ENCODE measurements around the gene GRPEL2.

DNA sequence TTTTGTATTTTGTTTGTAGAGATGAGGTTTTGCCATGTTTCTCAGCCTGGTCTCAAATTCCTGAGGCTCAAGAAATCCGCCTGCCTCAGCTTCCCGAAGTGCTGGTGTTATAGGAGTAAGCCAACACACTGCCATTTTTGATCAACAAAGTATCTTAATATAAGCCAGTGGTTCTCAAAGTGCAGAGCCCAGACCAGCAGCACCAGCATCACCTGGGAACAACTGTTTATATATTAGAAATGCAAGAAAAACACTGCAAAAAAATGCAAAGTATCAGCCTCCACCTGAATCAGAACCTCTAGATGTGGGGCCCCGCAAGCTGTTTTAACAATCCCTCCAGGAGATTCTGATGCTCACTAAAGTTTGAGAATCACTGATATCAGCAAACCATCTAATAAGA is 27.6 kb downstream of the GRPEL2 start:
- TF ChIP-seq, protein P1, sequence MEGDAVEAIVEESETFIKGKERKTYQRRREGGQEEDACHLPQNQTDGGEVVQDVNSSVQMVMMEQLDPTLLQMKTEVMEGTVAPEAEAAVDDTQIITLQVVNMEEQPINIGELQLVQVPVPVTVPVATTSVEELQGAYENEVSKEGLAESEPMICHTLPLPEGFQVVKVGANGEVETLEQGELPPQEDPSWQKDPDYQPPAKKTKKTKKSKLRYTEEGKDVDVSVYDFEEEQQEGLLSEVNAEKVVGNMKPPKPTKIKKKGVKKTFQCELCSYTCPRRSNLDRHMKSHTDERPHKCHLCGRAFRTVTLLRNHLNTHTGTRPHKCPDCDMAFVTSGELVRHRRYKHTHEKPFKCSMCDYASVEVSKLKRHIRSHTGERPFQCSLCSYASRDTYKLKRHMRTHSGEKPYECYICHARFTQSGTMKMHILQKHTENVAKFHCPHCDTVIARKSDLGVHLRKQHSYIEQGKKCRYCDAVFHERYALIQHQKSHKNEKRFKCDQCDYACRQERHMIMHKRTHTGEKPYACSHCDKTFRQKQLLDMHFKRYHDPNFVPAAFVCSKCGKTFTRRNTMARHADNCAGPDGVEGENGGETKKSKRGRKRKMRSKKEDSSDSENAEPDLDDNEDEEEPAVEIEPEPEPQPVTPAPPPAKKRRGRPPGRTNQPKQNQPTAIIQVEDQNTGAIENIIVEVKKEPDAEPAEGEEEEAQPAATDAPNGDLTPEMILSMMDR (IDR thresholded peaks at IDR 0.05), result no peak
- TF ChIP-seq POLR2A (IDR thresholded peaks at IDR 0.05), result no peak
